ENCODE data around the gene ATG4D.

ATG4D gene

DNA sequence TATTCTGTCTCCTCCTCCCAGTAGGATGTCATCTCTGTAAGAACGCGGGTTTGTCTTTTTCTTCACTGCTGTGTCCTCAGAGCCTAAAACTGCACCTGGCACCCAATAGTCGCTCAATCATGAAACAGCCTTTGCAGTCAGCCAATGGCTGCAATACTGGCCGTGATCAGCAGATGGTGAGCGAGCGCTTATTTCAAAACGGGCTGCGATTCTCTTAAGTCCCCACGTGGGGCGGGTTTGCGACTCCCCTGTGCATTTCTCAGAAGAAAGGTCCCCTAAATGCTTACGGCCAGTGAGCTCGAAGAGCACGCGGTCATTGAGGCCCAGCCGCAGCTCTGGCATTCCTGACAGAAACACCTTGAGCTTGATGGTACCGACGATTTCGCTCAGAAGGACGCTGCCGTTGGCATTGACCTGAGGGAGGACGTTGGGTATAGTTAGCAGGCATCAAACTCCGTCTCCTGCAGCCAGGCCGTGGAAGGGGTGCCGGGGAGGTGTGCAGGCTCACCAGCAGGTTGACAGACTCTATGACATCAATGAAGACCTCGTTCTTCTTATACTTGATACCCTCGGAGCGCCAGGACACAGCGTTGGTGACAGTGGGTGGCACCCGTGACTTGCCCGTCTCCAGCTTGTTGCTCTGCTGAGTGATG is 37.4 kb downstream of the ATG4D start:
- peak; percentile 83 for DNase-seq (ENCODE audit: low spot score)

DNA sequence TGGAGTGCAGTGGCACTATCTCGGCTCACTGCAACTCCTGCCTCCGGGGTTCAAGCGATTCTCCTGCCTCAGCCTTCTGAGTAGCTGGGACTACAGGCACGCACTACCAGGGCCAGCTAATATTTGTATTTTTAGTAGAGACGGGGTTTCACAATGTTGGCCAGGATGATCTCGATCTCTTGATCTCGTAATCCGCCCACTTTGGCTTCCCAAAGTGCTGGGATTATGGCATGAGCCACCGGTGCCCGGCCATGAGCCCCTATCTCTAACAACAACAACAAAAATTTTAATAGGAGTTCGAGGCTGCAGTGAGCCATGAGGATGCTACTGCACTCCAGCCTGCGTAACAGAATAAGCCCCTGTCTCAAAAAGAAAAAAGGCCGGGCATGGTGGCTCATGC is 38.4 kb downstream of the ATG4D start:
- DNase-seq (ENCODE audit: low spot score) = no peak

DNA sequence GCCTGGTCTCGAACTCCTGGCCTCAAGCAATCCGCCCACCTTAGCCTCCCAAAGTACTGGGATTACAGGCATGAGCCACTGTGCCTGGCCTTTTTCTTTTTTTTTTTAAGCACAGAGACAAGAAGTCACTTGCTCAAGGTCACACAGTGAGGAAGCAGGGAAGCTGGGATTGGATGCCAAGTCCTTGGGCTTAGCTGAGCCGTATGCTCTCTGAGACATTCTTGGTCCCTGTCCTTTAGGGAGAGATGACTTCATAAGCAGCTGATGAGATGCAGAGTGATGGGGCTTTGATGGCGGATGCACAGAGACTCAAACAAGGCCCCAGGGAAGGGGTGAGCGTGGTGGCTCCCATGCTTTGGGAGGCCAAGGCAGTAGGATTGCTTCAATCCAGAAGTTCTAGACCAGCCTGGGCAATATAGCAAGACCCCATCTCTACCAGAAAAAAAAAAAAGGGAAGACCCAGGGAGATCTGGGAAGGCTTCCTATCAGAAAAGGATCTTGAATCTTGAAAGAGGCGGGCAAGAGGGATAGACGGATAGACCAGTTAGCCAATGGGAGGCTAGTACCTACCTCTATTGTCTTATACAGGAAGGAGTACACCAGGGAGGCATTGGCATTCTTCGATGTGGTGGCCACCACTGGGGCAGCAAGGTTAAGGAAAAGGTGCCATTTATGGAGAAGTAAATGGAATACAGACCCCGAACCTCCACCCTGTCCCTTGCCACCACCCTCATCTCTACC is 39.5 kb downstream of the ATG4D start:
- no peak for DNase-seq (ENCODE audit: low spot score)

DNA sequence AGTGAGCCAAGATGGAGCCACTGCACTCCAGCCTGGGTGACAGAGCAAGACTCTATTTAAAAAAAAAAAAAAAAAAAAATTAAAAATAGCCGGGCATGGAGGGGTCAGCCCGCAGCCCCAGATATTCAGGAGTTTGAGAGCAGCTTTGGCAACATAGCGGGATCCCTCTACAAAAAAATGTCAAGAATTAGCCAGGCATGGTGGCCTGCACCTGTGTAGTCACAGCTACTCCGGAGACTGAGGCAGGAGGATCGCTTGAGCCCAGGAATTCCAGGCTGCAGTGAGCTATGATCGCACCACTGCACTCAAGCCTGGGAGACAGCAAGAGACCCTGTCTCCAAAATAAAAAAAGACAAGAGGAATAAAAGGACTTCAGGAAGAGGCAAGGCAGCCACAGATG is 42.7 kb downstream of the ATG4D start:
- DNase-seq (ENCODE audit: low spot score) = no peak

DNA sequence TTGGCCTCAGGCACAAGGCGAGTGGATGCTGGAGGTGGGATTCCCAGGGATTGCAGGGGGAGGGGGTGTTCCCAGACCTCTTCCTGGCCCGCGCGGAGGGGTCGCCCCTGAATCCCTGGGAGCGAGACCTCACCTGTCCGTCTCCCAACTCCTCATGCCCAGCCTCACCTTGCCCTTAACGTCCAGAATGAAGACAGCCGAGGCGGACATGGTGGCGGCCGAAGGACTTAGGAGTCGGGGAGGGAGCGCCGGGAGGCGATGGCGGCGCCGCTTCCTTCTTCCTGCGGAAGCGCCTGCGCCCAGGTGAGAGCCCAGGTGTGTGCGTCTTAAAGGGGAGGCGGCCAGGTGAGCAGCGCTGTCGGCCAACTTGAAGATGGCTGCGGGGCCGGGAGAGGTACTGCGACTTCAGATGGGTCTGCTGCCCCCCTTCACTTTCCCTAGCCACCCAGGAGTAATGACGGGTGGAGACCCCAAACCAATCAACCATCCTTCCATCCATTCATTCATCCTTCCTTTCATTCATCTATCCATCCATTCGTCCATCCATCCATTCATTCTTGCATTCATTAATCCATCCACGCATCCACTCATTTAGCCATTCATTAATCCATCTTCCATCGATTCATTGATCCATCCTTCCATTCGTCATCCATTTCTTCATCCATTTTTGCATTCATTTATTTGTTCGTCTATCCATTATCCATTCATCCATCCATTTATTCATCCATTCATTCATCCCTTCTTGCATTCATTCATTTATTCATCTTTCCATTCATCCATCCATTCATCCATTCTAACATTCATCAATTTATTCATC is 43.5 kb downstream of the ATG4D start, which contains the start of gene AP1M2:
TSS of gene AP1M2 (minus strand) at position 291 of the 817 bp plus-strand sequence. CDS start at position 210, 81 bp downstream.
- DNase-seq (ENCODE audit: low spot score) = no peak

DNA sequence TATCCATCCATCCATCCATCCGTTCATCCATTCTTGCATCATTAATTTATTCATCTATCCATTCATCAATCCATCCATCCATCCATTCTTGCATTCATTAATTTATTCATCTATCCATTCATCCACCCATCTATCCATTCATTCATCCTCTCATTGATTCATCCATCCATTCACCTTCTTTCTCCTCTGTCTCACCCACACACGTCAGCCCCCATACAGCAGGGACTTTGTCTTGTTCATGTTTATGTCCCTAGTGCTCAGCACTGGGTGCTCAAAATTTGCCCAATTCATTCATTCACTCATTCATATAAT is 44.1 kb downstream of the ATG4D start:
- DNase-seq (ENCODE audit: low spot score) = no peak

DNA sequence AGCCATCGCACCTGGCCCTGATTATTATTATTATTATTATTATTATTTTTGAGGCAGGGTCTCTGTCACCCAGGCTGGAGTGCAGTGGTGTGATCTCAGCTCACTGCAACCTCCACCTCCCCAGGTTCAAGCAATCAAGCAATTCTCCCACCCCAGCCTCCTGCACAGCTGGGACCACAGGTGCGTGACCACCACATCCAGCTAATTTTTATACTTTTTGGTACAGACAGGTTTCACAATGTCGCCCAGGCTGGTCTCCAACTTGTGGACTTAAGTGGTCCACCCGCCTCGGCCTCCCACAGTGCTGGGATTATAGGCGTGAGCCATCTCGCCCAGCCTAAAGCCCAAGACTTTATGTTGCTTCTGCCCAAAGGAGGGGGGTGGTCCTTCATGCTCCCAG is 49.4 kb downstream of the ATG4D start:
- no peak for DNase-seq (ENCODE audit: low spot score)

DNA sequence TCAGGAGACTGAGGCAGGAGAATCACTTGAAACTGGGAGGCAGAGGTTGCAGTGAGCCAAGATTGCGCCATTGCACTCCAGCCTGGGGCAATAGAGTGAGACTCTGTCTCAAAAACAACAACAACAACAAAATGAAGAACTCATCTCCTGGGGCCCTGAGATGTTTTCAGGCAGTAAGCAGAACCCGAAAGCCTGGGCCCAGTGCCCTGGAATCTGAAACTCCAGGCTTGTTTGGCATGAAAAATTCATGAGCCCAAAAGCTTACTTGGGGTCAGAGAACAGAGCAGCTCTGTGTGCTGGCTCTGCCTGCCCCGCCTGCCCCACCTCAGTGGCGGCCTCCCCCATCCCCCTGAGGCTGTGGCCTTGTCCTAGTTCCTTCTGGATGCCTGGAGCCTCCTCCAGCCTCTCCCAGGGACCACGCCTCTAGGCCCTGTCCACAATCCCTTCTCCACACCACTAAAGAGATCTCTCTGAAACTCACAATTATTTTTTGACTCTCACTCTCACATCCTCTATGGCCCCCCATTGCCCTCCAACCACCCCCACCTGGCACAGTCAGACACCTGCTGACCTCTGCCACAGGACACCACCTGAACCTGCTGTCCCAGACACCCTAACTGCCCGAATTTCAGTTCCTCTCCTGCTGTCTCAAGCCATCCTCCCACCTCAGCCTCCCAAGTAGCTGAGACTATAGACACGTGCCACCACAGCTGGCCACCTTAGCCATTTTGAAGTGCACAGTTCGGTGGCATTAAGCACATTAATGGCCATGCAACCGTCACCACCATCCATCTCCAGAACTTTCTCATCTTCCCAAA is 50.3 kb downstream of the ATG4D start:
- peak; percentile 75 for DNase-seq (ENCODE audit: low spot score)

DNA sequence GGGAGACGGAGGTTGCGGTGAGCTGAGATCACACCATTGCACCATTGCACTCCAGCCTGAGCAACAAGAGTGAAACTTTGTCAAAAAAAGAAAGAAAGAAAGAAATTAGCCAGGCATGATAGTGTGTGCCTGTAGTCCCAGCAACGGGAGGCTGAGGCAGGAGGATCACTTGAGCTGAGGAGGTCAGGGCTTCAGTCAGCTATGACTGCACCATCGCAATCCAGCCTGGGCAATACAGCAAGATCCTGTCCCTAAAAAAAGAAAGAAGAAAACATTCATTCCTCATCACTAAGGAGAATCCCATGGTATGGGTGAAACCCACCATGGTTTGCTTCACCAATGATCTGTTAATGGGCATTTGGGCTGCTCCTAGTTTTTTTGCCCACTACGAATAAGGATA is 56.4 kb downstream of the ATG4D start:
- DNase-seq (ENCODE audit: low spot score) = no peak

DNA sequence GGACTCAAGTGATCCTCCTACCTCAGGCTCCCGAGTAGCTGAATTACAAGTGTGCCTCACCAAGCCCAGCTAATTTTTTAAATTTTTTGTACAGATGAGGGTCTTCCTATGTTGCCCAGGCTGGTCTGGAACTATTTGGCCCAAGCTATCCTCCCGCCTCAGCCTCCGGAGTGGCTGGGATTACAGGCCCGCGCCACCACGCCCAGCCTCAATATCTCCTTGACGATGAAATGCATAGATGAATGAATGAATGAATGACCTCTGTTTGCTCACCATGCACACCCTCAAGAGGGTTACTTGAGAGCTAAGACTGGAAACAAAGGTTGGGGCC is 58.3 kb downstream of the ATG4D start:
- no peak for DNase-seq (ENCODE audit: low spot score)

DNA sequence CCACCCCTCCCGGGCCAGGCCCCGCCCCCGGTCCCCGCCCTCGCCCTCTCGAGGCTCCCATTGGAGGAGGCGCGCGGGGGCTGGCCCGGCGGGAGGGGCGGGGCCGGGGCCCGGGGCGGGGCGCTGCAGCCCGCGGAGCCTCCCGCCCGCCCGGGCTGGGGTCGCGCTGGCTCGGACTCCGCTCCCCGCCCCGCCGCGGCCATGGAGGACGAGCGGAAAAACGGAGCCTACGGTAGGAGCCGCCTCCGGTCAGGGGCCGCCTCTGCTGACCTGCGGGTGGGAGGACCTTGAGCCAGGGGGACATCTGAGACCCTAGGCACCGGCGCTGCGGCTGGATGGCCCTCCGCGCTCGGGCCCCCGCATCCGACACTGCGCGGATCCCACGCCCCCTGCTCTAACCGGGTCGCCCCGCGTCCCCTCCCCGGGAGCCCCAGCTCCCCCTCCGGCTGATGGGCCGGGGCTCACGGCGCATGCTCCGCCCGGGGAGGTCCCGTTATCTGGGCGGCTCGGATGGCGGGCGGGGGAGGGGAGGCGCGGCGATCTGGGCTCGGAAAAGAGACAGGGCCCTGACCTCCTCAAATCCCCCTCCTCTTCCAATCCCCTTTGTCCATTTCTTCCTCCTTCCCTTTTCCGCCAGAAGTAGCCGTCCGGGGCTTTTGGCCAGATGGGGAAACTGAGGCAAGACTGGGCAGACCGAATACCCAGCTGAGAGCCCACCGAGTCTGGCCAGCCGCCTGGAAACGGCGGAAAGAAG is 58.8 kb downstream of the ATG4D start:
- peak; percentile 85 for DNase-seq (ENCODE audit: low spot score)
